Measurements from ENCODE around the gene TNNT3. TPM values are rescaled to one million over a fixed set of nuclear protein-coding genes. Genes with fewer than 3 reads are reported as not detected.

TNNT3 gene
- total and polyA plus RNA-seq, 2 of the 4 experiments (the other 2 are of a cell fraction): not detected

DNA sequence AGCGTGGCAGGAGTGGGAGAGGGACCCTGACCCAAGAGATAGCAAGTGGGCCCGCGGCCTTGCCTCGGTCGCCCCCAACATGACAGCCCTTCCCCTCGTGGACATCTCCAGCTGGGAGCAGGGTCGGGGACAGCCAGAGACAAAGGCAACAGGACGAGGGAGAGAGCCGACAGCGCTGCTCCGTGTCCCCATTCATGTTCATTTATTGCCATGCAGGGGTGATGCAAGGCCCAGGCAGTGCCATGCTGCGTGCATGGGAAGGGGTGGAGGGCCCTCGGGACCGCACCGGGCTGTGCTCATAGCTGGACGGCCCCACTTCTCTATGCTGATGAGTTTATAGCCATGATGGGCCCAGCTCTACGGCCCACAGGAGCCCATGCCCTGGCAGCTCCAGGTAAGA is 40.3 kb downstream of the TNNT3 start:
- Histone ChIP-seq H3K23ac (ENCODE audit: low read depth, low read length) (no peak overlapping the region), H3K79me1 (ENCODE audit: low read depth in 1 of 2, low read length in 2 of 2) (no peaks in the 10 kb centered on the region), H3K9me1 (ENCODE audit: insufficient read depth, low read length) (no peaks in the 10 kb centered on the region), H3K14ac (replicated peaks; ENCODE audit: low read depth, low read length) (no peak overlapping the region), H3K9me3 (ENCODE audit: control insufficient read depth, insufficient read depth, low read length) (no peaks in the 10 kb centered on the region), H2AK5ac (ENCODE audit: low read depth, low read length) (no peak overlapping the region), H3K27me3 (ENCODE audit: control insufficient read depth, insufficient read depth, low read length) (no peaks in the 10 kb centered on the region), H2BK15ac (ENCODE audit: low read depth, low read length) (no peak overlapping the region), H4K5ac (ENCODE audit: low read depth, low read length) (no peak overlapping the region), H3K36me3 (ENCODE audit: control insufficient read depth, insufficient read depth, low read length) (no peaks in the 10 kb centered on the region), H4K20me1 (ENCODE audit: insufficient read depth, low read length) (no peaks in the 10 kb centered on the region), H2BK120ac (ENCODE audit: low read depth, low read length) (no peak overlapping the region), H2AK9ac (replicated peaks; ENCODE audit: low read depth, low read length, poor library complexity) (no peak overlapping the region), H2BK5ac (ENCODE audit: low read depth, low read length, poor library complexity, severe bottlenecking) (no peak overlapping the region), H3K18ac (ENCODE audit: low read depth, low read length) (no peak overlapping the region), H3K4ac (ENCODE audit: low read depth, low read length) (no peak overlapping the region), H3K4me1 (ENCODE audit: control insufficient read depth, insufficient read depth, low read length) (no peaks in the 10 kb centered on the region), H3K9ac (ENCODE audit: low read depth, low read length) (no peak overlapping the region), H3K4me3 (ENCODE audit: insufficient read depth, low read depth, low read length) (no peak overlapping the region), H3K4me2 (ENCODE audit: low read depth, low read length) (no peak overlapping the region), H4K8ac (ENCODE audit: low read depth in 2 of 2, low read length in 2 of 2) (no peak overlapping the region), H3K27ac (ENCODE audit: insufficient read depth, low read length) (no peak overlapping the region), H4K91ac (ENCODE audit: insufficient read depth, low read depth, low read length) (no peak overlapping the region), H2AFZ (replicated peaks; ENCODE audit: low read length, poor library complexity) (no peak overlapping the region), H3K56ac (ENCODE audit: extremely low read depth, insufficient read depth, low read length) (no peak overlapping the region), H2BK20ac (ENCODE audit: low read depth, low read length) (no peak overlapping the region)
- intact Hi-C loops (cut with micrococcal nuclease): no loop called here
- CTCF ChIA-PET: no interaction called here
- DNase-seq (no peak), ATAC-seq (ENCODE audit: low read depth) (no peak)
- TF ChIP-seq SMC3 (IDR thresholded peaks at IDR 0.05; ENCODE audit: low read depth, low read length) (no peak), RAD21 (IDR thresholded peaks at IDR 0.05; ENCODE audit: low read length) (no peak), CHD1 (IDR thresholded peaks at IDR 0.05; ENCODE audit: low read depth, low read length) (no peak), BHLHE40 (IDR thresholded peaks at IDR 0.05; ENCODE audit: low read depth, low read length) (no peak), POLR2A (IDR thresholded peaks at IDR 0.05; ENCODE audit: low read depth, low read length) (no peak), MAZ (IDR thresholded peaks at IDR 0.05; ENCODE audit: borderline replicate concordance, low read depth, low read length) (no peak), FOS (IDR thresholded peaks at IDR 0.05; ENCODE audit: low read depth, low read length) (no peak), NFE2L2 (IDR thresholded peaks at IDR 0.05; ENCODE audit: low read depth, low read length) (no peak), RFX5 (IDR thresholded peaks at IDR 0.05; ENCODE audit: low read depth, low read length) (no peak), CEBPB (IDR thresholded peaks at IDR 0.05; ENCODE audit: low read depth, low read length) (no peak), RCOR1 (IDR thresholded peaks at IDR 0.05; ENCODE audit: insufficient replicate concordance, low read length) (no peak), CTCF (conservative IDR thresholded peaks at IDR 0.05; ENCODE audit: low read depth, low read length) (no peak), ELK1 (IDR thresholded peaks at IDR 0.05; ENCODE audit: borderline replicate concordance, low read depth, low read length) (no peak), MAFK (IDR thresholded peaks at IDR 0.05; ENCODE audit: low read depth, low read length) (no peak), MXI1 (IDR thresholded peaks at IDR 0.05; ENCODE audit: borderline replicate concordance, low read depth, low read length) (no peak)
- TF ChIP-seq, protein P1, sequence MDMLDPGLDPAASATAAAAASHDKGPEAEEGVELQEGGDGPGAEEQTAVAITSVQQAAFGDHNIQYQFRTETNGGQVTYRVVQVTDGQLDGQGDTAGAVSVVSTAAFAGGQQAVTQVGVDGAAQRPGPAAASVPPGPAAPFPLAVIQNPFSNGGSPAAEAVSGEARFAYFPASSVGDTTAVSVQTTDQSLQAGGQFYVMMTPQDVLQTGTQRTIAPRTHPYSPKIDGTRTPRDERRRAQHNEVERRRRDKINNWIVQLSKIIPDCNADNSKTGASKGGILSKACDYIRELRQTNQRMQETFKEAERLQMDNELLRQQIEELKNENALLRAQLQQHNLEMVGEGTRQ (IDR thresholded peaks at IDR 0.05; ENCODE audit: low read depth, low read length): no peak
- dilution Hi-C loops (cut with HindIII; ENCODE audit: low sequenced_read_pairs, unreplicated experiment): no loop called here
- in situ Hi-C loops (cut with MboI; ENCODE audit: low sequenced_read_pairs): no loop called here
- no TSS peak for BruUV-seq (replicated peaks)
- POLR2A ChIA-PET (ENCODE audit: unreplicated experiment): no interaction called here
- no CpG with 5 or more reads among the region's 17 CpGs for WGBS, 2 experiments (ENCODE audit: extremely low coverage in 2 of 2, insufficient read length in 1 of 2)

All from IMR-90 (cell line).